IMR-90 (cell line): ENCODE measurements around the gene LHFPL6. TPM values are rescaled to one million over a fixed set of nuclear protein-coding genes. Genes with fewer than 3 reads are reported as not detected.

Experiments
- ATAC-seq: fragments of 200-7000 bp; cut with Tn5 transposase; 2 replicates; pipeline ENCODE4 v1.9.1; 2020; ENCODE audit warnings: low read depth, mild to moderate bottlenecking, moderate library complexity
- BruUV-seq: library from RNA; stranded (reverse); fragments of 400-500 nt; replicated peaks from 2 replicates; lab custom pipeline; 2021; lab: Mats Ljungman, UMichigan
- CTCF ChIA-PET: fragments of 300-600 bp; formaldehyde crosslinking; extraction: SDS; loops from one replicate; lab custom pipeline; 2021; ENCODE audit warnings: antibody characterized with exemption; lab: Yijun Ruan, JAX
- POLR2A ChIA-PET: fragments of 300-600 bp; sonication (Branson Sonifier 250); formaldehyde crosslinking; loops from one replicate; lab custom pipeline; 2022; ENCODE audit warnings: antibody characterized with exemption; ENCODE audit not compliant: unreplicated experiment; lab: Charles Lee
- DNase-seq: peaks from one replicate; pipeline ENCODE4 v3.0.0; 2013
- H2AFZ ChIP-seq: replicated peaks from 2 replicates; pipeline ENCODE3; 2013; ENCODE audit warnings: low read length, mild to moderate bottlenecking; ENCODE audit not compliant: poor library complexity
- H2AK5ac ChIP-seq: 2 replicates; pipeline ENCODE4 v1.6.1; 2013; ENCODE audit warnings: low read depth, low read length, inconsistent platforms
- H2AK9ac ChIP-seq: replicated peaks from 2 replicates; pipeline ENCODE3; 2013; ENCODE audit warnings: mild to moderate bottlenecking, low read depth, low read length, moderate library complexity; ENCODE audit not compliant: poor library complexity
- H2BK120ac ChIP-seq: 2 replicates; pipeline ENCODE4 v1.6.1; 2013; ENCODE audit warnings: low read depth, low read length, inconsistent platforms
- H2BK15ac ChIP-seq: 3 replicates; pipeline ENCODE4 v1.6.1; 2013; ENCODE audit warnings: low read depth, low read length, inconsistent platforms
- H2BK20ac ChIP-seq: 2 replicates; pipeline ENCODE4 v1.6.1; 2013; ENCODE audit warnings: low read depth, mild to moderate bottlenecking, inconsistent platforms, low read length, moderate library complexity
- H2BK5ac ChIP-seq: 2 replicates; pipeline ENCODE4 v1.6.1; 2013; ENCODE audit warnings: mild to moderate bottlenecking, low read depth, low read length, inconsistent platforms; ENCODE audit not compliant: poor library complexity, severe bottlenecking
- H3K14ac ChIP-seq: replicated peaks from 2 replicates; pipeline ENCODE4 v1.6.1; 2013; ENCODE audit warnings: low read depth, low read length, inconsistent platforms
- H3K18ac ChIP-seq: 2 replicates; pipeline ENCODE4 v1.6.1; 2013; ENCODE audit warnings: low read depth, low read length, control low read depth
- H3K23ac ChIP-seq: 2 replicates; pipeline ENCODE4 v1.6.1; 2013; ENCODE audit warnings: low read depth, low read length, inconsistent platforms
- H3K27ac ChIP-seq: 2 replicates; pipeline ENCODE4 v1.5.1; 2013; ENCODE audit warnings: mild to moderate bottlenecking, control low read depth, low read length; ENCODE audit not compliant: insufficient read depth
- H3K27me3 ChIP-seq: 2 replicates; pipeline ENCODE4 v1.6.1; 2013; ENCODE audit warnings: low read length; ENCODE audit not compliant: control insufficient read depth, insufficient read depth
- H3K36me3 ChIP-seq: 2 replicates; pipeline ENCODE4 v1.6.1; 2013; ENCODE audit warnings: low read length, mixed read lengths; ENCODE audit not compliant: control insufficient read depth, insufficient read depth
- H3K4ac ChIP-seq: 2 replicates; pipeline ENCODE4 v1.6.1; 2013; ENCODE audit warnings: low read depth, low read length, inconsistent platforms
- H3K4me1 ChIP-seq: 2 replicates; pipeline ENCODE4 v1.6.1; 2013; ENCODE audit warnings: low read length, mixed read lengths; ENCODE audit not compliant: control insufficient read depth, insufficient read depth
- H3K4me2 ChIP-seq: 2 replicates; pipeline ENCODE4 v1.6.1; 2013; ENCODE audit warnings: low read depth, mild to moderate bottlenecking, control low read depth, low read length, moderate library complexity
- H3K4me3 ChIP-seq: 2 replicates; pipeline ENCODE4 v1.5.1; 2013; ENCODE audit warnings: low read depth, mild to moderate bottlenecking, control low read depth, low read length, moderate library complexity; ENCODE audit not compliant: insufficient read depth
- H3K56ac ChIP-seq: 2 replicates; pipeline ENCODE4 v1.6.1; 2013; ENCODE audit warnings: low read length, inconsistent platforms; ENCODE audit not compliant: insufficient read depth; ENCODE audit errors: extremely low read depth
- H3K79me1 ChIP-seq, 2 experiments: 2 replicates each; pipeline ENCODE4 v1.6.1; 2013; ENCODE audit warnings: low read length in 2 of 2, inconsistent platforms in 1 of 2, low read depth in 1 of 2
- H3K9ac ChIP-seq: 2 replicates; pipeline ENCODE4 v1.6.1; 2013; ENCODE audit warnings: low read depth, low read length, control low read depth
- H3K9me1 ChIP-seq: 2 replicates; pipeline ENCODE4 v1.6.1; 2013; ENCODE audit warnings: low read length, inconsistent platforms; ENCODE audit not compliant: insufficient read depth
- H3K9me3 ChIP-seq: 2 replicates; pipeline ENCODE4 v1.6.1; 2013; ENCODE audit warnings: low read length; ENCODE audit not compliant: control insufficient read depth, insufficient read depth
- H4K20me1 ChIP-seq: 2 replicates; pipeline ENCODE4 v1.6.1; 2013; ENCODE audit warnings: low read length, inconsistent platforms; ENCODE audit not compliant: insufficient read depth
- H4K5ac ChIP-seq: 2 replicates; pipeline ENCODE4 v1.6.1; 2013; ENCODE audit warnings: mild to moderate bottlenecking, low read depth, low read length, control low read depth
- H4K8ac ChIP-seq, 2 experiments: 2 replicates each; pipeline ENCODE4 v1.6.1; 2013; ENCODE audit warnings: low read depth in 2 of 2, low read length in 2 of 2, control low read depth in 1 of 2, inconsistent platforms in 1 of 2
- H4K91ac ChIP-seq: 2 replicates; pipeline ENCODE4 v1.6.1; 2013; ENCODE audit warnings: low read depth, low read length, inconsistent platforms; ENCODE audit not compliant: insufficient read depth
- BHLHE40 ChIP-seq: fragments of 150-350 bp; IDR thresholded peaks from 2 replicates; pipeline ENCODE4 v1.6.1; 2016; ENCODE audit warnings: mild to moderate bottlenecking, low read depth, low read length
- CEBPB ChIP-seq: IDR thresholded peaks from 2 replicates; pipeline ENCODE4 v1.6.1; 2012; ENCODE audit warnings: low read depth, low read length, improper control_type of control experiment
- CHD1 ChIP-seq: IDR thresholded peaks from 2 replicates; pipeline ENCODE4 v1.6.1; 2012; ENCODE audit warnings: low read depth, low read length, improper control_type of control experiment
- ELK1 ChIP-seq: fragments of 150-350 bp; IDR thresholded peaks from 2 replicates; pipeline ENCODE4 v1.6.1; 2016; ENCODE audit warnings: low read depth, mild to moderate bottlenecking, low read length, moderate library complexity, borderline replicate concordance
- FOS ChIP-seq: fragments of 150-350 bp; IDR thresholded peaks from 2 replicates; pipeline ENCODE4 v1.6.1; 2016; ENCODE audit warnings: low read depth, low read length
- MAFK ChIP-seq: IDR thresholded peaks from 2 replicates; pipeline ENCODE4 v1.6.1; 2012; ENCODE audit warnings: low read depth, low read length, improper control_type of control experiment
- MAZ ChIP-seq: IDR thresholded peaks from 2 replicates; pipeline ENCODE4 v1.6.1; 2012; ENCODE audit warnings: low read depth, mild to moderate bottlenecking, low read length, improper control_type of control experiment, moderate library complexity, borderline replicate concordance
- MXI1 ChIP-seq: IDR thresholded peaks from 2 replicates; pipeline ENCODE4 v1.6.1; 2012; ENCODE audit warnings: low read depth, mild to moderate bottlenecking, low read length, moderate library complexity, borderline replicate concordance
- NFE2L2 ChIP-seq: fragments of 150-350 bp; IDR thresholded peaks from 2 replicates; pipeline ENCODE4 v1.6.1; 2016; ENCODE audit warnings: low read depth, mild to moderate bottlenecking, low read length
- POLR2A ChIP-seq: IDR thresholded peaks from 2 replicates; pipeline ENCODE4 v1.6.1; 2012; ENCODE audit warnings: mild to moderate bottlenecking, low read depth, low read length
- RAD21 ChIP-seq: IDR thresholded peaks from 2 replicates; pipeline ENCODE4 v1.6.1; 2012; ENCODE audit warnings: low read length, improper control_type of control experiment
- RCOR1 ChIP-seq: IDR thresholded peaks from 2 replicates; pipeline ENCODE4 v1.6.1; 2012; ENCODE audit warnings: mild to moderate bottlenecking, low read length, improper control_type of control experiment; ENCODE audit not compliant: insufficient replicate concordance
- RFX5 ChIP-seq: IDR thresholded peaks from 2 replicates; pipeline ENCODE4 v1.8.0; 2012; ENCODE audit warnings: low read depth, mild to moderate bottlenecking, low read length, moderate library complexity
- SMC3 ChIP-seq: fragments of 150-350 bp; IDR thresholded peaks from 2 replicates; pipeline ENCODE4 v1.6.1; 2016; ENCODE audit warnings: low read depth, mild to moderate bottlenecking, antibody characterized with exemption, low read length, moderate library complexity
- WGBS, 2 experiments: methylation state at CpG; one replicate each; pipeline versions ENCODE4 v1.1.5 to v1.1.7; 2013; ENCODE audit warnings: missing lambda C conversion rate in 2 of 2; ENCODE audit not compliant: insufficient read length in 1 of 2; ENCODE audit errors: extremely low coverage in 2 of 2; 5-methylcytosine and 5-hydroxymethylcytosine counted together
- dilution Hi-C: fragments of 300-500 bp; cut with HindIII; formaldehyde crosslinking; loops from one replicate; pipeline ENCODE4 v1.14.3; 2018; ENCODE audit warnings: low sequenced_read_pairs; ENCODE audit not compliant: unreplicated experiment
- in situ Hi-C: fragments of 300-500 bp; cut with MboI; formaldehyde crosslinking; loops from 3 replicates; pipeline ENCODE4 v1.14.3; 2019; ENCODE audit warnings: low sequenced_read_pairs, inconsistent platforms, mixed read lengths
- intact Hi-C: fragments of 100-400 bp; cut with micrococcal nuclease; formaldehyde crosslinking; loops from 2 replicates; pipeline ENCODE4 v1.10.0; 2022
- polyA plus RNA-seq, 3 experiments: library from polyadenylated mRNA; depleted of rRNA; stranded (reverse); fragments of >200 nt; gene quantifications; 2 replicates each; pipeline ENCODE4 v1.2.3, GENCODE V29; 2012; ENCODE audit warnings: low replicate concordance in 1 of 3
- total RNA-seq: library from RNA; depleted of rRNA; stranded (reverse); fragments of >200 nt; gene quantifications from 2 replicates; pipeline ENCODE4 v1.2.3, GENCODE V29; 2012
- TF ChIP-seq, protein P1 (sequence below): fragments of 150-350 bp; IDR thresholded peaks from 2 replicates; pipeline ENCODE4 v1.6.1; 2017; ENCODE audit warnings: mild to moderate bottlenecking, antibody characterized with exemption, low read length, low read depth
- TF ChIP-seq, protein P2 (sequence below): conservative IDR thresholded peaks from 2 replicates; pipeline ENCODE4 v1.5.1; 2012; ENCODE audit warnings: mild to moderate bottlenecking, low read depth, low read length, improper control_type of control experiment

LHFPL6 gene
- total and polyA plus RNA-seq, 2 of the 4 experiments (the other 2 are of a cell fraction) = 24.7 to 36.1 TPM

- no peaks in the 10 kb centered on the region; the same call in 1 of the 2 replicates for H3K9me3 ChIP-seq
- no peaks in the 10 kb centered on the region for H3K27me3 ChIP-seq
- H2AK5ac ChIP-seq = no peak overlapping the region
- no peak overlapping the region for H3K4me3 ChIP-seq
- TF ChIP-seq POLR2A (no peak), MXI1 (no peak), RFX5 (no peak), RCOR1 (no peak), NFE2L2 (no peak), FOS (no peak), RAD21 (no peak), BHLHE40 (no peak), ELK1 (no peak), MAZ (no peak), SMC3 (no peak), CHD1 (no peak), CEBPB (no peak), MAFK (no peak)
- TF ChIP-seq, protein P1, sequence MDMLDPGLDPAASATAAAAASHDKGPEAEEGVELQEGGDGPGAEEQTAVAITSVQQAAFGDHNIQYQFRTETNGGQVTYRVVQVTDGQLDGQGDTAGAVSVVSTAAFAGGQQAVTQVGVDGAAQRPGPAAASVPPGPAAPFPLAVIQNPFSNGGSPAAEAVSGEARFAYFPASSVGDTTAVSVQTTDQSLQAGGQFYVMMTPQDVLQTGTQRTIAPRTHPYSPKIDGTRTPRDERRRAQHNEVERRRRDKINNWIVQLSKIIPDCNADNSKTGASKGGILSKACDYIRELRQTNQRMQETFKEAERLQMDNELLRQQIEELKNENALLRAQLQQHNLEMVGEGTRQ = no peak
- TF ChIP-seq, protein P2, sequence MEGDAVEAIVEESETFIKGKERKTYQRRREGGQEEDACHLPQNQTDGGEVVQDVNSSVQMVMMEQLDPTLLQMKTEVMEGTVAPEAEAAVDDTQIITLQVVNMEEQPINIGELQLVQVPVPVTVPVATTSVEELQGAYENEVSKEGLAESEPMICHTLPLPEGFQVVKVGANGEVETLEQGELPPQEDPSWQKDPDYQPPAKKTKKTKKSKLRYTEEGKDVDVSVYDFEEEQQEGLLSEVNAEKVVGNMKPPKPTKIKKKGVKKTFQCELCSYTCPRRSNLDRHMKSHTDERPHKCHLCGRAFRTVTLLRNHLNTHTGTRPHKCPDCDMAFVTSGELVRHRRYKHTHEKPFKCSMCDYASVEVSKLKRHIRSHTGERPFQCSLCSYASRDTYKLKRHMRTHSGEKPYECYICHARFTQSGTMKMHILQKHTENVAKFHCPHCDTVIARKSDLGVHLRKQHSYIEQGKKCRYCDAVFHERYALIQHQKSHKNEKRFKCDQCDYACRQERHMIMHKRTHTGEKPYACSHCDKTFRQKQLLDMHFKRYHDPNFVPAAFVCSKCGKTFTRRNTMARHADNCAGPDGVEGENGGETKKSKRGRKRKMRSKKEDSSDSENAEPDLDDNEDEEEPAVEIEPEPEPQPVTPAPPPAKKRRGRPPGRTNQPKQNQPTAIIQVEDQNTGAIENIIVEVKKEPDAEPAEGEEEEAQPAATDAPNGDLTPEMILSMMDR = no peak
- DNase-seq (no peak), ATAC-seq (no peak)
- H3K18ac ChIP-seq = no peak overlapping the region
- H3K36me3 ChIP-seq = no peaks in the 10 kb centered on the region
- ChIA-PET CTCF (interaction anchor here (0.6 to 1.1 kb wide), 2 partner anchors 54 to 320 kb away, joined by 3 to 5 read pairs; no protein-coding TSS in a partner anchor), POLR2A (no interaction called here)
- WGBS, 2 experiments = no CpG with 5 or more reads among the region's 2 CpGs
- no peak overlapping the region for H3K4ac ChIP-seq
- H4K5ac ChIP-seq = no peak overlapping the region
- H2BK5ac ChIP-seq = no peak overlapping the region
- dilution Hi-C loops (no loop called here), in situ Hi-C loops (no loop called here), intact Hi-C loops (no loop called here)
- H4K8ac ChIP-seq = no peak overlapping the region
- H4K91ac ChIP-seq = no peak overlapping the region
- H2AFZ ChIP-seq = no peak overlapping the region
- H3K4me1 ChIP-seq = no peaks in the 10 kb centered on the region
- no peak overlapping the region for H3K23ac ChIP-seq
- H3K4me2 ChIP-seq = no peak overlapping the region
- no peaks in the 10 kb centered on the region for H3K9me1 ChIP-seq
- H3K79me1 ChIP-seq = no peaks in the 10 kb centered on the region
- H3K9ac ChIP-seq = no peak overlapping the region
- no peak overlapping the region for H3K56ac ChIP-seq
- no peak overlapping the region for H2BK15ac ChIP-seq
- no peak overlapping the region for H3K27ac ChIP-seq
- BruUV-seq = no TSS peak
- no peak overlapping the region for H3K14ac ChIP-seq
- H2BK20ac ChIP-seq = no peak overlapping the region
- no peak overlapping the region for H2AK9ac ChIP-seq
- H2BK120ac ChIP-seq = no peak overlapping the region
- no peaks in the 10 kb centered on the region for H4K20me1 ChIP-seq
These were observed 306.8 kb downstream of the LHFPL6 start for GRCh38 chr13:39296193-39296592.
